Measurements from ENCODE around the gene CUBN. TPM values are rescaled to one million over a fixed set of nuclear protein-coding genes. Genes with fewer than 3 reads are reported as not detected.
A peak's percentile ranks its signal among the peaks of the same experiment; 100 is the strongest.

CUBN gene
- total and polyA plus RNA-seq, 2 donors: 0.54 to 6.1 TPM

DNA sequence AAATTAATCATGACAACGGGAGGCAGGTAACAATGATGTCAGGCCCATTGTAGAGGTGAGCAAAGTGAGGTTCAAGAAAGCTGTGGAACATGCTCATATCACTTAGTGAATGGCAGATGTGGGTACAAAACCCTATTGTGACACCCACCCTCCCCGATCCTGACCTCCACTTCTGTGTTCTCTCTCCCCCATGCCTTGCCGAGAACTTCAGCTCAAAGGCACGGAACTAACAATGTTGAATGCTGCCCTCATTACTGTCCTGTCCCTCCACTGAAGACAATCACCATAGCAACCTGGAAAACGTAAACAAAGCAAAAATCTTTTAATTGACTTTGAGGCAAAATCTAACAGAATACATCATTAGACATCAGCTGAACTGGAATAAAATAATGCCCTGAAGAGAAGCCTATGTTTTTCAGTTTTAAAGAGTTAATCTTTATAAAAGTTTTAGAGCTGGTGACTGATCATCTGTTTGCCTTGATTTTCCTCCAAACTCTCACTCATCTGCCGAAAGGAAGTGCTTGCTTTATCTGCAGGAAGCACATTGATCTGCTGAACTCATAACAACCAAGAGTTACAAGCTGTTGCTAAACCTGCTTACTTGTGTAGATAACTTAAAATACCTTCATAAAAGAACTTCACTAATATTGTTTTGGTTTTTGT, 133.6 kb downstream of the CUBN start:
- H3K36me3 ChIP-seq (ENCODE audit: insufficient read depth): no peaks in the 10 kb centered on the region
- H3K27ac ChIP-seq (ENCODE audit: low read depth): no peak overlapping the region
- WGBS: 33% methylated on average over 6 of the region's 6 CpGs
- no peaks in the 10 kb centered on the region for H3K4me1 ChIP-seq (ENCODE audit: insufficient read depth)
- no peak overlapping the region for H3K4me3 ChIP-seq (ENCODE audit: low read depth, low read length)
- no peak for DNase-seq (ENCODE audit: extremely low spot score)

- Histone ChIP-seq H3K4me1 (ENCODE audit: insufficient read depth) (no peaks in the 10 kb centered on the region), H3K36me3 (ENCODE audit: insufficient read depth) (no peaks in the 10 kb centered on the region), H3K27ac (ENCODE audit: low read depth) (no peak overlapping the region), H3K4me3 (ENCODE audit: low read depth, low read length) (no peak overlapping the region)
- WGBS: 60% methylated on average over 4 of the region's 4 CpGs
- DNase-seq (ENCODE audit: extremely low spot score): no peak
Measured at GRCh38 chr10:16993186-16993585, 136.4 kb downstream of the CUBN start.

- DNase-seq (ENCODE audit: extremely low spot score): no peak
- Histone ChIP-seq H3K36me3 (ENCODE audit: insufficient read depth) (no peaks in the 10 kb centered on the region), H3K27ac (ENCODE audit: low read depth) (no peak overlapping the region), H3K4me3 (ENCODE audit: low read depth, low read length) (no peak overlapping the region), H3K4me1 (ENCODE audit: insufficient read depth) (no peaks in the 10 kb centered on the region)
- whole genome bisulfite sequencing: 17% methylated on average over 10 of the region's 10 CpGs
Measured at GRCh38 chr10:16992611-16993119, 136.9 kb downstream of the CUBN start.

DNA sequence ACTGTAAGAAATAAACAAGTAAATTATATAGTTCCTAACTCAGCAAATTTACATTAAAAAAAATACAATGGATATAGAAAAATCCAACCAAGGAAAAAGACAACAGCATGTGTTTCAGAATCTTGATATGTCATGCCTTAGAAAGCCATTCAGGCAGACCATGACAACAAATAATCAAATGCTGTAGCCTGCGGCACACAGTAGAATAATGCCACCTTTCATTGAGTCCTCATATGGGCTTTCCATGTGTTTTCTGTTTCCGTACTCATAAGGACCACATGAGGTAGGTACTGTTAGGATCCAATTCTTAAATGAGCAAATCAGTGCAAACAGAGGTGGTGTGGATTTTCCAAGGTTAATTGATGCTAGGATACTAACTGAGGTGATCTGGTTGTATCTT, 138.6 kb downstream of the CUBN start:
- DNase-seq (ENCODE audit: extremely low spot score): no peak
- Histone ChIP-seq H3K27ac (ENCODE audit: low read depth) (no peak overlapping the region), H3K4me3 (ENCODE audit: low read depth, low read length) (no peak overlapping the region), H3K36me3 (ENCODE audit: insufficient read depth) (no peaks in the 10 kb centered on the region), H3K4me1 (ENCODE audit: insufficient read depth) (no peaks in the 10 kb centered on the region)
- 96% methylated on average over 2 of the region's 2 CpGs for WGBS

DNA sequence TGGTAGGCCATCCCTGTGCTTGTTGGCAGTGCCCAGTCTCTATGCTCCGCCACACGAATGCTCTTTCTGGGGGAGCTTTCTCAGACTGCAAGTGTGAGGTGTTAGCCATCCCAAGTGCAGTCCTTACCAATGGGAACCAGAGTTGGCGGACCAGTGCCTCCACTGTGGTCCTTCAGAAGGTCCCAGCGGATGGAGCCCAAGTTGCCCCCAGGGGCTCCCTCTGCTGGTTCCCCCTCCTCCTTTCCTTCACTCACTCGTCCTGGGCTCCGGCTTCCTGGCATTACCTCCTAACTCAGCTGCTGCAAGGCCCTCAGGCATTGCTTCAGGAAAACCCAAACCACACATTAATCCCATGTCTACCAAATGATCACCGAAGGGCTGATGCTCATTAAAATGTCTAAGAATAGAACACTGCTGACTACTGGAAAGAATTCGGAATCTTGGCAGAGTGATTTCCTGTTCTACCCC, 139.8 kb downstream of the CUBN start:
- DNase-seq (ENCODE audit: extremely low spot score): no peak
- no peak overlapping the region for H3K27ac ChIP-seq (ENCODE audit: low read depth)
- H3K4me3 ChIP-seq (ENCODE audit: low read depth, low read length): no peak overlapping the region
- H3K4me1 ChIP-seq (ENCODE audit: insufficient read depth): no peaks in the 10 kb centered on the region
- 82% methylated on average over 8 of the region's 8 CpGs for WGBS
- H3K36me3 ChIP-seq (ENCODE audit: insufficient read depth): no peaks in the 10 kb centered on the region

- DNase-seq (ENCODE audit: extremely low spot score): no peak
- no peaks in the 10 kb centered on the region for H3K36me3 ChIP-seq (ENCODE audit: insufficient read depth)
- no peak overlapping the region for H3K4me3 ChIP-seq (ENCODE audit: low read depth, low read length)
- no peak overlapping the region for H3K27ac ChIP-seq (ENCODE audit: low read depth)
- 94% methylated on average over 2 of the region's 2 CpGs for WGBS
- H3K4me1 ChIP-seq (ENCODE audit: insufficient read depth): no peaks in the 10 kb centered on the region
Measured at GRCh38 chr10:16988900-16989299, 140.7 kb downstream of the CUBN start.

- no peak overlapping the region for H3K27ac ChIP-seq (ENCODE audit: low read depth)
- H3K4me3 ChIP-seq (ENCODE audit: low read depth, low read length): no peak overlapping the region
- H3K4me1 ChIP-seq (ENCODE audit: insufficient read depth): no peaks in the 10 kb centered on the region
- 85% methylated on average over 8 of the region's 8 CpGs for WGBS
- no peaks in the 10 kb centered on the region for H3K36me3 ChIP-seq (ENCODE audit: insufficient read depth)
- no peak for DNase-seq (ENCODE audit: extremely low spot score)
Measured at GRCh38 chr10:16987976-16988610, 141.5 kb downstream of the CUBN start.

GRCh38 chr10:16987206-16987621, 142.4 kb downstream of the CUBN start:
- Histone ChIP-seq H3K27ac (ENCODE audit: low read depth) (no peak overlapping the region), H3K36me3 (ENCODE audit: insufficient read depth) (no peaks in the 10 kb centered on the region), H3K4me3 (ENCODE audit: low read depth, low read length) (no peak overlapping the region), H3K4me1 (ENCODE audit: insufficient read depth) (no peaks in the 10 kb centered on the region)
- WGBS: 40% methylated on average over 4 of the region's 4 CpGs
- DNase-seq (ENCODE audit: extremely low spot score): no peak

DNA sequence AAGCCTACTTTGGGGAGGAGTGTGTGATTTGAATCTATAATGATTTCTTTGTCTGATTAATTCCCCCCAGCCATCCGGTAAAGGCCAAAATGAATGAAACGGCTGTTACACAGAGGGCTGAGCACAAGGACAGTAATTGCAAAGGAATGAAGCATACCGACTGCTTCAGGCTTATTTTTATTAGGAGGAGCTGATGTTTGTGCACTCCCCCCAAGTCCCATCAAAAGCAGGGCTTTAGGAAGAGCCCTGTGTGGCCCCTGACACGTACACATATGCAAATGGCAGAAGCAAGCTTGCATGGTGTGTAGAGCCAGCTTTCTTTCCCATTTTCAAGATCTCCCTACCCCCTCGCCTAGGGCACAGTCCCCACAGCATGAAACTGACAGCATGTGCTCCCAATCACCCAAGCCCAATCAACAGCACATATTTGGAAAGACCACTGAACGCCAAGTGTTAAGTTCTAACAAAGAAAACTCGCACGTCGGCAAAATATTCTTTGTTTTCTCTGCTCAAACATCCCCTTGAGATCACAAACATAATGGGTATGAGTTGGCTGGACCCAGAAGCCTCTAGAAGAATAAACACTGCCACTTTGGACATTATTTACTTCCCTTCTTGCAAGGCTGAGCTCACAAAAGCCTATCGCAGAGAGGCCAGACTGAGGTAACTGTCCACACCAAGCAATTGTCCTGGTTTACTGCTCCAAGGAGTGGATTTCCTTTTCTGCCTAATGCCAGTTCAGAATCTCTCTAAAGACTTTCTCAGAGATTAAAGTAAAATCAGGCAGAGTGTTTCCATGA, 143.0 kb downstream of the CUBN start:
- Histone ChIP-seq H3K4me1 (ENCODE audit: insufficient read depth) (no peaks in the 10 kb centered on the region), H3K27ac (ENCODE audit: low read depth) (peak overlapping the region; percentile 2), H3K4me3 (ENCODE audit: low read depth, low read length) (no peak overlapping the region), H3K36me3 (ENCODE audit: insufficient read depth) (no peaks in the 10 kb centered on the region)
- DNase-seq (ENCODE audit: extremely low spot score): no peak
- WGBS: 43% methylated on average over 10 of the region's 10 CpGs

GRCh38 chr10:16986082-16986405, 143.6 kb downstream of the CUBN start:
- no peak overlapping the region for H3K27ac ChIP-seq (ENCODE audit: low read depth)
- H3K36me3 ChIP-seq (ENCODE audit: insufficient read depth): no peaks in the 10 kb centered on the region
- H3K4me3 ChIP-seq (ENCODE audit: low read depth, low read length): no peak overlapping the region
- WGBS: 72% methylated on average over 5 of the region's 5 CpGs
- no peaks in the 10 kb centered on the region for H3K4me1 ChIP-seq (ENCODE audit: insufficient read depth)
- no peak for DNase-seq (ENCODE audit: extremely low spot score)

GRCh38 chr10:16984242-16984641, 145.4 kb downstream of the CUBN start:
- 92% methylated on average over 3 of the region's 3 CpGs for WGBS
- no peaks in the 10 kb centered on the region for H3K36me3 ChIP-seq (ENCODE audit: insufficient read depth)
- H3K4me3 ChIP-seq (ENCODE audit: low read depth, low read length): no peak overlapping the region
- H3K4me1 ChIP-seq (ENCODE audit: insufficient read depth): no peaks in the 10 kb centered on the region
- no peak overlapping the region for H3K27ac ChIP-seq (ENCODE audit: low read depth)
- no peak for DNase-seq (ENCODE audit: extremely low spot score)

DNA sequence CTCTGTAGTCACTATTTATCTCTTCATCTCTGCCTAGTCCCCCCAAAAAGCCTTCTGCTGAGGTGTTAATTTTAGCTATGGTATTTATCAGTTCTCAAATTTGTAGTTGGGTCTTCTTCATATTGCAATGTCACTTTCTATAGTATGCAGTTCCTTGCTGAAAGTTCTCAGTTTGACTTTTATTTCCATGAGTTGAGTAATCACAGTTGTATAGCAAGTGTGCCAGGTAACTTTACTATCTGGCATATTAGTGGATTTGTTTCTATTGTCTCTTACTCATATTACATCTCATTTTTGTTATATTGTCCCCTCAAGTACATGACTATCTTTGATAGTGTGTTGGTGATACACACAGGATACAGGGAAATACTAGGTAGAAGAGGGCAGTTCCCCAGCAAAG, 152.8 kb downstream of the CUBN start:
- H3K36me3 ChIP-seq (ENCODE audit: insufficient read depth): no peaks in the 10 kb centered on the region
- no peak overlapping the region for H3K4me3 ChIP-seq (ENCODE audit: low read depth, low read length)
- H3K27ac ChIP-seq (ENCODE audit: low read depth): no peak overlapping the region
- no peak for DNase-seq (ENCODE audit: extremely low spot score)
- no peaks in the 10 kb centered on the region for H3K4me1 ChIP-seq (ENCODE audit: insufficient read depth)

- DNase-seq (ENCODE audit: extremely low spot score): no peak
- WGBS: 71% methylated on average over 3 of the region's 3 CpGs
- H3K4me1 ChIP-seq (ENCODE audit: insufficient read depth): no peaks in the 10 kb centered on the region
- H3K36me3 ChIP-seq (ENCODE audit: insufficient read depth): no peaks in the 10 kb centered on the region
- no peak overlapping the region for H3K4me3 ChIP-seq (ENCODE audit: low read depth, low read length)
- no peak overlapping the region for H3K27ac ChIP-seq (ENCODE audit: low read depth)
Measured at GRCh38 chr10:16975188-16975587, 154.4 kb downstream of the CUBN start.

Measured in urinary bladder (tissue), 4 donors.